PFSK-1 (cell line): ENCODE measurements around the gene DTWD1.

Source experiments
- FOXP2 ChIP-seq: optimal IDR thresholded peaks from 2 replicates; pipeline ENCODE3; 2011; ENCODE audit warnings: borderline replicate concordance, control low read depth, inconsistent platforms; ENCODE audit not compliant: insufficient read depth; ENCODE audit errors: extremely low read length, extremely low read depth
- POLR2AphosphoS5 ChIP-seq: IDR thresholded peaks from 2 replicates; pipeline ENCODE4 v1.6.1; 2012; ENCODE audit warnings: low read depth, mild to moderate bottlenecking, control low read depth, low read length, moderate library complexity
- SIN3A ChIP-seq: IDR thresholded peaks from 2 replicates; pipeline ENCODE4 v1.6.1; 2012; ENCODE audit warnings: mild to moderate bottlenecking, low read length, moderate library complexity, borderline replicate concordance; ENCODE audit not compliant: insufficient read depth
- TAF1 ChIP-seq: IDR thresholded peaks from 2 replicates; pipeline ENCODE4 v1.6.1; 2012; ENCODE audit warnings: low read length, control low read depth, borderline replicate concordance; ENCODE audit not compliant: insufficient read depth
- TF ChIP-seq, protein P1 (sequence below), 2 experiments: IDR thresholded peaks; 2 replicates each; pipeline versions ENCODE4 v1.6.1 to v1.8.0; 2011 to 2012; ENCODE audit warnings: low read depth in 2 of 2, low read length in 2 of 2, control low read depth in 1 of 2, inconsistent platforms in 1 of 2, mild to moderate bottlenecking in 1 of 2, moderate library complexity in 1 of 2; ENCODE audit not compliant: insufficient read depth in 1 of 2

DTWD1 gene

DNA sequence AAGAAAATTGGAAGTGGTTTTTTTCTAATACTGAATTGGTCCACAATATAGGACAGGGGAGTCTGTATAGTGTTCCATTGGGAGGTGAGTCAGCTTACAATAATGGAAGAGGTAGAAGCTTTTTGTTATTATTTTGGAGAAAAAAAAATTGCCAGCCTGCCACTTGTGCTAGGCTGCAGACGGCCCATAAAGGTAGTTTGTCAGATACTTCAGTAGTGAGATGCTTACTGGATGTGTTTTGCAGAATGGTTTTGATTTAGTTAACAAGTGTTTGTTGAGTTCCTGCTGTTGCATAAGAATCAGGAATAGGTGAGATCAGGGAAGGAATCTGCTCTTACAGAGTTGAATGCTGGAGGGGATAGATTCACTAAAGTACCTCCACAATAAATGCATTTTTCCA, 1.0 kb downstream of the DTWD1 start:
- TF ChIP-seq POLR2AphosphoS5 (no peak), FOXP2 (no peak), TAF1 (no peak), SIN3A (no peak)
- TF ChIP-seq, protein P1, sequence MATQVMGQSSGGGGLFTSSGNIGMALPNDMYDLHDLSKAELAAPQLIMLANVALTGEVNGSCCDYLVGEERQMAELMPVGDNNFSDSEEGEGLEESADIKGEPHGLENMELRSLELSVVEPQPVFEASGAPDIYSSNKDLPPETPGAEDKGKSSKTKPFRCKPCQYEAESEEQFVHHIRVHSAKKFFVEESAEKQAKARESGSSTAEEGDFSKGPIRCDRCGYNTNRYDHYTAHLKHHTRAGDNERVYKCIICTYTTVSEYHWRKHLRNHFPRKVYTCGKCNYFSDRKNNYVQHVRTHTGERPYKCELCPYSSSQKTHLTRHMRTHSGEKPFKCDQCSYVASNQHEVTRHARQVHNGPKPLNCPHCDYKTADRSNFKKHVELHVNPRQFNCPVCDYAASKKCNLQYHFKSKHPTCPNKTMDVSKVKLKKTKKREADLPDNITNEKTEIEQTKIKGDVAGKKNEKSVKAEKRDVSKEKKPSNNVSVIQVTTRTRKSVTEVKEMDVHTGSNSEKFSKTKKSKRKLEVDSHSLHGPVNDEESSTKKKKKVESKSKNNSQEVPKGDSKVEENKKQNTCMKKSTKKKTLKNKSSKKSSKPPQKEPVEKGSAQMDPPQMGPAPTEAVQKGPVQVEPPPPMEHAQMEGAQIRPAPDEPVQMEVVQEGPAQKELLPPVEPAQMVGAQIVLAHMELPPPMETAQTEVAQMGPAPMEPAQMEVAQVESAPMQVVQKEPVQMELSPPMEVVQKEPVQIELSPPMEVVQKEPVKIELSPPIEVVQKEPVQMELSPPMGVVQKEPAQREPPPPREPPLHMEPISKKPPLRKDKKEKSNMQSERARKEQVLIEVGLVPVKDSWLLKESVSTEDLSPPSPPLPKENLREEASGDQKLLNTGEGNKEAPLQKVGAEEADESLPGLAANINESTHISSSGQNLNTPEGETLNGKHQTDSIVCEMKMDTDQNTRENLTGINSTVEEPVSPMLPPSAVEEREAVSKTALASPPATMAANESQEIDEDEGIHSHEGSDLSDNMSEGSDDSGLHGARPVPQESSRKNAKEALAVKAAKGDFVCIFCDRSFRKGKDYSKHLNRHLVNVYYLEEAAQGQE (IDR thresholded peaks at IDR 0.05; ENCODE audit: insufficient read depth in 1 of 2, low read depth in 2 of 2, low read length in 2 of 2): no peak

GRCh38 chr15:49622561-49622960, 1.7 kb downstream of the DTWD1 start:
- TF ChIP-seq TAF1 (no peak), POLR2AphosphoS5 (no peak), SIN3A (no peak), FOXP2 (no peak)
- TF ChIP-seq, protein P1 (IDR thresholded peaks at IDR 0.05; ENCODE audit: insufficient read depth in 1 of 2, low read depth in 2 of 2, low read length in 2 of 2): no peak

- TF ChIP-seq POLR2AphosphoS5 (no peak), FOXP2 (no peak), TAF1 (no peak), SIN3A (no peak)
- TF ChIP-seq, protein P1 (IDR thresholded peaks at IDR 0.05; ENCODE audit: insufficient read depth in 1 of 2, low read depth in 2 of 2, low read length in 2 of 2): no peak
These were observed 3.2 kb downstream of the DTWD1 start for GRCh38 chr15:49624056-49624455.

DNA sequence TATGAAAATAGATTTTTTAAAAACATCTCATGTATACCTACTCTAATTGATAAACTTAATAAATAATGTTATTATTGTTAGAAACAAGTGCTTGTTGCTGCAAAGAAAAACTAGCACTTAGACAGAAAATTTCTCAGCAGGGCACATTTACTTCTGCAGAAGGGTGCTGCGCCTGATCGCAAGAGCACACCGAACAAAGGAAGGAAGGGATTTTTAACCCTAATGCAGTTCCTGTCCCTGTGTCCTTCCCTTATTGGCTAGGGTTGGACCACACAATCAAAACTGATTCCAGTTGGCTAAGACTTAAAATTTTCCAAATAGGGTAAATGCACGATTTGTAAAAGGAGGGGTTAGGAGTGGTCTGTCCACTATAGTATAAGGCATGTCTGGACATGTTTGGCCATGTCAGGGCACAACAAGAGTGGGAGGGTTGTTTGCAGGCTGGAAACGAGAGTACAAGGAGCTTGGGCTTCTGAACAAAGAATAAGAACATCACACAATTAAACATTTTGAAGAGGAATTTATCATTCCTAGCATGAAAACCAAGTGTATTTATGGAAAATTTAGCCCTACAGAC, 4.7 kb downstream of the DTWD1 start:
- TF ChIP-seq TAF1 (no peak), FOXP2 (no peak), SIN3A (no peak), POLR2AphosphoS5 (no peak)
- TF ChIP-seq, protein P1 (IDR thresholded peaks at IDR 0.05; ENCODE audit: insufficient read depth in 1 of 2, low read depth in 2 of 2, low read length in 2 of 2): no peak
